IMR-90 (cell line): ENCODE results near the gene SCN8A. TPM values are rescaled to one million over a fixed set of nuclear protein-coding genes. Genes with fewer than 3 reads are reported as not detected.

Experiments
- ATAC-seq: fragments of 200-7000 bp; cut with Tn5 transposase; 2 replicates; pipeline ENCODE4 v1.9.1; 2020; ENCODE audit warnings: low read depth, mild to moderate bottlenecking, moderate library complexity
- BruUV-seq: library from RNA; stranded (reverse); fragments of 400-500 nt; replicated peaks from 2 replicates; lab custom pipeline; 2021; lab: Mats Ljungman, UMichigan
- CTCF ChIA-PET: fragments of 300-600 bp; formaldehyde crosslinking; extraction: SDS; loops from one replicate; lab custom pipeline; 2021; ENCODE audit warnings: antibody characterized with exemption; lab: Yijun Ruan, JAX
- POLR2A ChIA-PET: fragments of 300-600 bp; sonication (Branson Sonifier 250); formaldehyde crosslinking; loops from one replicate; lab custom pipeline; 2022; ENCODE audit warnings: antibody characterized with exemption; ENCODE audit not compliant: unreplicated experiment; lab: Charles Lee
- DNase-seq: peaks from one replicate; pipeline ENCODE4 v3.0.0; 2013
- H2AFZ ChIP-seq: replicated peaks from 2 replicates; pipeline ENCODE3; 2013; ENCODE audit warnings: low read length, mild to moderate bottlenecking; ENCODE audit not compliant: poor library complexity
- H2AK5ac ChIP-seq: 2 replicates; pipeline ENCODE4 v1.6.1; 2013; ENCODE audit warnings: low read depth, low read length, inconsistent platforms
- H2AK9ac ChIP-seq: replicated peaks from 2 replicates; pipeline ENCODE3; 2013; ENCODE audit warnings: mild to moderate bottlenecking, low read depth, low read length, moderate library complexity; ENCODE audit not compliant: poor library complexity
- H2BK120ac ChIP-seq: 2 replicates; pipeline ENCODE4 v1.6.1; 2013; ENCODE audit warnings: low read depth, low read length, inconsistent platforms
- H2BK15ac ChIP-seq: 3 replicates; pipeline ENCODE4 v1.6.1; 2013; ENCODE audit warnings: low read depth, low read length, inconsistent platforms
- H2BK20ac ChIP-seq: 2 replicates; pipeline ENCODE4 v1.6.1; 2013; ENCODE audit warnings: low read depth, mild to moderate bottlenecking, inconsistent platforms, low read length, moderate library complexity
- H2BK5ac ChIP-seq: 2 replicates; pipeline ENCODE4 v1.6.1; 2013; ENCODE audit warnings: mild to moderate bottlenecking, low read depth, low read length, inconsistent platforms; ENCODE audit not compliant: poor library complexity, severe bottlenecking
- H3K14ac ChIP-seq: replicated peaks from 2 replicates; pipeline ENCODE4 v1.6.1; 2013; ENCODE audit warnings: low read depth, low read length, inconsistent platforms
- H3K18ac ChIP-seq: 2 replicates; pipeline ENCODE4 v1.6.1; 2013; ENCODE audit warnings: low read depth, low read length, control low read depth
- H3K23ac ChIP-seq: 2 replicates; pipeline ENCODE4 v1.6.1; 2013; ENCODE audit warnings: low read depth, low read length, inconsistent platforms
- H3K27ac ChIP-seq: 2 replicates; pipeline ENCODE4 v1.5.1; 2013; ENCODE audit warnings: mild to moderate bottlenecking, control low read depth, low read length; ENCODE audit not compliant: insufficient read depth
- H3K27me3 ChIP-seq: 2 replicates; pipeline ENCODE4 v1.6.1; 2013; ENCODE audit warnings: low read length; ENCODE audit not compliant: control insufficient read depth, insufficient read depth
- H3K36me3 ChIP-seq: 2 replicates; pipeline ENCODE4 v1.6.1; 2013; ENCODE audit warnings: low read length, mixed read lengths; ENCODE audit not compliant: control insufficient read depth, insufficient read depth
- H3K4ac ChIP-seq: 2 replicates; pipeline ENCODE4 v1.6.1; 2013; ENCODE audit warnings: low read depth, low read length, inconsistent platforms
- H3K4me1 ChIP-seq: 2 replicates; pipeline ENCODE4 v1.6.1; 2013; ENCODE audit warnings: low read length, mixed read lengths; ENCODE audit not compliant: control insufficient read depth, insufficient read depth
- H3K4me2 ChIP-seq: 2 replicates; pipeline ENCODE4 v1.6.1; 2013; ENCODE audit warnings: low read depth, mild to moderate bottlenecking, control low read depth, low read length, moderate library complexity
- H3K4me3 ChIP-seq: 2 replicates; pipeline ENCODE4 v1.5.1; 2013; ENCODE audit warnings: low read depth, mild to moderate bottlenecking, control low read depth, low read length, moderate library complexity; ENCODE audit not compliant: insufficient read depth
- H3K56ac ChIP-seq: 2 replicates; pipeline ENCODE4 v1.6.1; 2013; ENCODE audit warnings: low read length, inconsistent platforms; ENCODE audit not compliant: insufficient read depth; ENCODE audit errors: extremely low read depth
- H3K79me1 ChIP-seq, 2 experiments: 2 replicates each; pipeline ENCODE4 v1.6.1; 2013; ENCODE audit warnings: low read length in 2 of 2, inconsistent platforms in 1 of 2, low read depth in 1 of 2
- H3K9ac ChIP-seq: 2 replicates; pipeline ENCODE4 v1.6.1; 2013; ENCODE audit warnings: low read depth, low read length, control low read depth
- H3K9me1 ChIP-seq: 2 replicates; pipeline ENCODE4 v1.6.1; 2013; ENCODE audit warnings: low read length, inconsistent platforms; ENCODE audit not compliant: insufficient read depth
- H3K9me3 ChIP-seq: 2 replicates; pipeline ENCODE4 v1.6.1; 2013; ENCODE audit warnings: low read length; ENCODE audit not compliant: control insufficient read depth, insufficient read depth
- H4K20me1 ChIP-seq: 2 replicates; pipeline ENCODE4 v1.6.1; 2013; ENCODE audit warnings: low read length, inconsistent platforms; ENCODE audit not compliant: insufficient read depth
- H4K5ac ChIP-seq: 2 replicates; pipeline ENCODE4 v1.6.1; 2013; ENCODE audit warnings: mild to moderate bottlenecking, low read depth, low read length, control low read depth
- H4K8ac ChIP-seq, 2 experiments: 2 replicates each; pipeline ENCODE4 v1.6.1; 2013; ENCODE audit warnings: low read depth in 2 of 2, low read length in 2 of 2, control low read depth in 1 of 2, inconsistent platforms in 1 of 2
- H4K91ac ChIP-seq: 2 replicates; pipeline ENCODE4 v1.6.1; 2013; ENCODE audit warnings: low read depth, low read length, inconsistent platforms; ENCODE audit not compliant: insufficient read depth
- CEBPB ChIP-seq: IDR thresholded peaks from 2 replicates; pipeline ENCODE4 v1.6.1; 2012; ENCODE audit warnings: low read depth, low read length, improper control_type of control experiment
- FOS ChIP-seq: fragments of 150-350 bp; IDR thresholded peaks from 2 replicates; pipeline ENCODE4 v1.6.1; 2016; ENCODE audit warnings: low read depth, low read length
- MAZ ChIP-seq: IDR thresholded peaks from 2 replicates; pipeline ENCODE4 v1.6.1; 2012; ENCODE audit warnings: low read depth, mild to moderate bottlenecking, low read length, improper control_type of control experiment, moderate library complexity, borderline replicate concordance
- POLR2A ChIP-seq: IDR thresholded peaks from 2 replicates; pipeline ENCODE4 v1.6.1; 2012; ENCODE audit warnings: mild to moderate bottlenecking, low read depth, low read length
- RFX5 ChIP-seq: IDR thresholded peaks from 2 replicates; pipeline ENCODE4 v1.8.0; 2012; ENCODE audit warnings: low read depth, mild to moderate bottlenecking, low read length, moderate library complexity
- SMC3 ChIP-seq: fragments of 150-350 bp; IDR thresholded peaks from 2 replicates; pipeline ENCODE4 v1.6.1; 2016; ENCODE audit warnings: low read depth, mild to moderate bottlenecking, antibody characterized with exemption, low read length, moderate library complexity
- WGBS, 2 experiments: methylation state at CpG; one replicate each; pipeline versions ENCODE4 v1.1.5 to v1.1.7; 2013; ENCODE audit warnings: missing lambda C conversion rate in 2 of 2; ENCODE audit not compliant: insufficient read length in 1 of 2; ENCODE audit errors: extremely low coverage in 2 of 2; 5-methylcytosine and 5-hydroxymethylcytosine counted together
- dilution Hi-C: fragments of 300-500 bp; cut with HindIII; formaldehyde crosslinking; loops from one replicate; pipeline ENCODE4 v1.14.3; 2018; ENCODE audit warnings: low sequenced_read_pairs; ENCODE audit not compliant: unreplicated experiment
- in situ Hi-C: fragments of 300-500 bp; cut with MboI; formaldehyde crosslinking; loops from 3 replicates; pipeline ENCODE4 v1.14.3; 2019; ENCODE audit warnings: low sequenced_read_pairs, inconsistent platforms, mixed read lengths
- intact Hi-C: fragments of 100-400 bp; cut with micrococcal nuclease; formaldehyde crosslinking; loops from 2 replicates; pipeline ENCODE4 v1.10.0; 2022
- polyA plus RNA-seq, 3 experiments: library from polyadenylated mRNA; depleted of rRNA; stranded (reverse); fragments of >200 nt; gene quantifications; 2 replicates each; pipeline ENCODE4 v1.2.3, GENCODE V29; 2012; ENCODE audit warnings: low replicate concordance in 1 of 3
- total RNA-seq: library from RNA; depleted of rRNA; stranded (reverse); fragments of >200 nt; gene quantifications from 2 replicates; pipeline ENCODE4 v1.2.3, GENCODE V29; 2012
- TF ChIP-seq, protein P1 (sequence below): fragments of 150-350 bp; IDR thresholded peaks from 2 replicates; pipeline ENCODE4 v1.6.1; 2017; ENCODE audit warnings: mild to moderate bottlenecking, antibody characterized with exemption, low read length, low read depth

The SCN8A gene
- total and polyA plus RNA-seq, 2 of the 4 experiments (the other 2 are of a cell fraction), result 6.9 to 19.7 TPM

DNA sequence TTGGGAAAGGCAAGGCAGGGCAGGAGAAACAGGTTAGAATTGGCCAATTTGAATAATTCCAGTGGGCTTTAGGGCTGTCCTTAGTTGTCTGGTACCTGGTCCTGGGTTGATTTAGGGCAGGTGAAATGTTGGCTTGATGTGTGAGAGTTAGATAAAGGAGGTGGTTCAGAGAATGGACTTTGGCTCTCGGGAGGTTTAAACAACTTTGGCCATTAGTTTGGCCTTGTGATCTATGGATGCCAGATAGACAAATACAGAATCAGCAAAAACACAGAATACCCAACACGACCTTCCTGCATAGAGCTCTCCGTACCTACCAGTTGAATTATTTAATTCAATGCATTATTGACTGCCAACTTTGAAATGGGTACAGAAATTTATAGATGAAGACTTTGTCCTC lies 35.1 kb downstream of the SCN8A start:
- no peak overlapping the region for H2BK5ac ChIP-seq
- ChIA-PET CTCF (interaction anchor here (1.2 kb wide), 1 partner anchor 10 kb away, joined by 3 read pairs; no protein-coding TSS in a partner anchor), POLR2A (no interaction called here)
- H2AK9ac ChIP-seq, result no peak overlapping the region
- no peak for DNase-seq
- H4K8ac ChIP-seq, result no peak overlapping the region
- dilution Hi-C loops, result no loop called here
- H3K4me3 ChIP-seq, result no peak overlapping the region
- H2BK20ac ChIP-seq, result no peak overlapping the region
- no peak overlapping the region for H4K91ac ChIP-seq
- no CpG with 5 or more reads among the region's 3 CpGs for WGBS, 2 experiments
- no peak overlapping the region for H3K4me2 ChIP-seq
- peaks cover 9% of the 10 kb centered on the region; the same call in 1 of the 2 replicates for H4K20me1 ChIP-seq
- H3K9me3 ChIP-seq, result no peaks in the 10 kb centered on the region
- H3K27me3 ChIP-seq, result no peaks in the 10 kb centered on the region
- no peak overlapping the region for H2BK15ac ChIP-seq
- no peak overlapping the region for H3K18ac ChIP-seq
- ATAC-seq, result no peak
- H3K56ac ChIP-seq, result no peak overlapping the region
- H2AFZ ChIP-seq, result no peak overlapping the region
- H3K79me1 ChIP-seq, result peaks cover 28 to 53% of the 10 kb centered on the region in 2 experiments
- BruUV-seq, result no TSS peak
- no peak overlapping the region for H2AK5ac ChIP-seq
- H3K9ac ChIP-seq, result no peak overlapping the region
- H3K14ac ChIP-seq, result no peak overlapping the region
- no peaks in the 10 kb centered on the region for H3K36me3 ChIP-seq
- peaks cover 7% of the 10 kb centered on the region for H3K9me1 ChIP-seq
- in situ Hi-C loops, result no loop called here
- no peak overlapping the region for H4K5ac ChIP-seq
- H3K4me1 ChIP-seq, result peaks cover 10% of the 10 kb centered on the region; the same call in 1 of the 2 replicates
- H3K23ac ChIP-seq, result no peak overlapping the region
- no peak overlapping the region for H3K27ac ChIP-seq
- H2BK120ac ChIP-seq, result no peak overlapping the region
- TF ChIP-seq, protein P1, sequence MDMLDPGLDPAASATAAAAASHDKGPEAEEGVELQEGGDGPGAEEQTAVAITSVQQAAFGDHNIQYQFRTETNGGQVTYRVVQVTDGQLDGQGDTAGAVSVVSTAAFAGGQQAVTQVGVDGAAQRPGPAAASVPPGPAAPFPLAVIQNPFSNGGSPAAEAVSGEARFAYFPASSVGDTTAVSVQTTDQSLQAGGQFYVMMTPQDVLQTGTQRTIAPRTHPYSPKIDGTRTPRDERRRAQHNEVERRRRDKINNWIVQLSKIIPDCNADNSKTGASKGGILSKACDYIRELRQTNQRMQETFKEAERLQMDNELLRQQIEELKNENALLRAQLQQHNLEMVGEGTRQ, result no peak
- no peak for TF ChIP-seq POLR2A
- TF ChIP-seq MAZ, result no peak
- TF ChIP-seq CEBPB, result no peak
- TF ChIP-seq SMC3, result no peak
- no peak for TF ChIP-seq FOS
- TF ChIP-seq RFX5, result no peak
- no peak overlapping the region for H3K4ac ChIP-seq
- intact Hi-C loops, result no loop called here
